ENCODE data around the gene KIF5C.

DNA sequence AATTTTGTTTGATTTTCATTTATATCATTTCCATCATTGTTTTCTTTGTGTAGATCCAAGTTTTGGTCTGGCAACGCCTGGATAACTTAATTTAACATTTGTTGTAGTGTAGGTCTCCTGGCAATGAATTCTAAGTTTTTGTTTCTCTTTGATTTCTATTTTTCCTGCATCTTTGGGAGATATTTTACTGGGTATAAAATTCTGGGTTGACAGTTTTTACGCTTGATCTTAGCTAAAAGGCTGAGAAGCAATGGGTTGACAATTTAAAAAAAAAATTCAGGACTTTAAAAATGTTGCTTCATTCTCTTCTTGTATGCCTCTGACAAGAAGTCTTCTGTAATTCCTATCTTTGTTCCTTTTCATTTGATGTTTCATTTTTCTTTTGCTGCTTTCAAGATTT is 172.1 kb downstream of the KIF5C start:
- TF ChIP-seq CTCF (IDR thresholded peaks at IDR 0.05): no peak
- no peak for TF ChIP-seq EP300 (IDR thresholded peaks at IDR 0.05)
- TF ChIP-seq POLR2A (IDR thresholded peaks at IDR 0.05): no peak
